GM18526 (cell line): Measurements from ENCODE around the gene CDK7.

ENCODE experiments used
- POLR2A ChIP-seq: IDR thresholded peaks from 3 replicates; pipeline ENCODE4 v1.6.1; 2011; ENCODE audit not compliant: insufficient read length; ENCODE audit errors: extremely low read depth

The CDK7 gene

DNA sequence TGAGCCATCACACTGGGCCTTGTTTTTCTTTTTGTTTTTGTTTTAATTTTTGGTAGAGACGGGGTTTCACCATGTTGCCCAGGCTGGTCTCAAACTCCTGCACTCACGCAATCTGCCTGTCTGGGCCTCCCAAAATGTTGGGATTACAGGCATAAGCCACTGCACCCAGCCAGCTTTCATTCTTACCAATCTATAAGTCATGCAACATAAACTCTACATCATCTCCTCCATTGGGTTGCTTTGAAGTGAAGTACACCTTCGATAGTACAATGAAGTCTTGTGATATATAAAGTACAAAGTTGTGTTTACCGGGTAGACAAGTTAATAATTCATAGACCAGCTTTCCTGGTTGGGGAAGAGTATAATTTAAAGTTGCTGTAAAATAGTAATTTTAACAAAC, 8.8 kb upstream of the CDK7 start:
- no peak for TF ChIP-seq POLR2A

DNA sequence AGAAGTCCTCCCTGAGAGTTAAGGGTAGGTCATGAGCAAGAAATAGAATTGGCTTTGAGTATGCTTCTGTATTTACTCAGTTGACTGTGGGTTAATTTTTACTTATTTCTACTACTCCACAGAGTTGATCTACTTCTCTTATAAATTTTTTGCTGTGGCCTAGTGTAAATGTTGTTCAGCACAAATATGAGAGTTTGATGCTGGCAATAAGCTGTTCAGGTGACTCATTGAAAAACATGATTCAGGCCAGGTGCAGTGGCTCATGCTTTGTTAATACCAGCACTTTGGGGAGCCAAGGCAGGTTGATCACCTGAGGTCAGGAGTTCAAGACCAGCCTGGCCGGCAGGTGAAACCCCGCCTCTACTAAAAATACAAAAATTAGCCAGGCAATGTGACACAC, 4.5 kb upstream of the CDK7 start:
- TF ChIP-seq POLR2A = no peak

DNA sequence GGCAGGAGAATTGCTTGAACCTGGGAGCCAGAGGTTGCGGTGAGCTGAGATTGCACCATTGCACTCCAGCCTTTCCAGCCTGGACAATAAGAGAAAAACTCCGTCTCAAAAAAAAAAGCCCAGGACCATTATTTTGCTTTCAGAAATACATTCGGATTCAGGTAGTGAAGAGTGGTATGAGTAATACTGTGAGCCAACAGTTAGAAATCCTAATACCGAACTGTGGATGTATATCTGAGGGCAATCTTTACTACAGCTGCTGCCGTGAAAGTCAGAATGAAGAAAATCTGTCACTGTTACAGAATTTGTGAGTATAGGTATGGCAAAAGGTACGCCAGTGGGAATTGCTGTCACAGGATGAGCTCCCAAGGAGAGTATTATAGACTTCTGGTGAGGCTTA, 3.4 kb upstream of the CDK7 start:
- TF ChIP-seq POLR2A = no peak

DNA sequence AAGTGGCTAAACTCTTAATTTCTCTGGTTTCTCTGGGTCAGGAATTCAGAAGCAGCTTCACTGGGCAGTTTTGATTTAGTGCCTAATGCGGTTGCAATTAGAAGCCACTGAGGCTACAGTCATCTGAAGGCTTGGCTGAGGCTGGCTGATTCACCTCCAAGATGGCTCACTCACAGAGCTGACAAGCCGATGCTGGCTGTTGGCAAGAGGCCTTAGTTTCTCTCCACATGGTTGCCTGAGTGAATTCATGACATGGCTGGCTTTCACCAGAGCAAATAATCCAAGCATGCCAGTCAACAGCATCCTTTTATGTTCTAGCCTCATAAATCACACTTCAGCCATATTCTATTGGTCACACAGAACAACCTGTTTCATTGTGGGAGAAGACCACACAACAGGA, 2.8 kb upstream of the CDK7 start:
- TF ChIP-seq POLR2A = no peak

DNA sequence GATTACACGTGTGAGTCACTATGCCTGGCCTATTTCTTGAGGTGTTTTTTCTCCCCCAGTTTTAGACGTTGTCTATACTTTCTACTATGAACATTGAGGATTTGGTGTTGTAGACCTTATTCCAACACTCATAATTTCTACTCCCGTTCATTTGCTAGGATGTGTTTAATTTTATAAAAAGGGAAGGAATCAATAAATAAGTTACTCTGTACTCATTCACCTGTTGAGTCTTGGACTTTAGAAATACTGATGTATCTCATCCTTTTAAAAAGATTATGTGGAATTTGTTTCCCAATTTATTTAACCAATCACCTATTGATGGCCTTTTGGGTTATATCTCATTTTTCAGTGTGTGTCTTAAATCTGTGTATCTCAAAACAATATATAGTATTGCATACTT, 3.2 kb downstream of the CDK7 start:
- TF ChIP-seq POLR2A = no peak

DNA sequence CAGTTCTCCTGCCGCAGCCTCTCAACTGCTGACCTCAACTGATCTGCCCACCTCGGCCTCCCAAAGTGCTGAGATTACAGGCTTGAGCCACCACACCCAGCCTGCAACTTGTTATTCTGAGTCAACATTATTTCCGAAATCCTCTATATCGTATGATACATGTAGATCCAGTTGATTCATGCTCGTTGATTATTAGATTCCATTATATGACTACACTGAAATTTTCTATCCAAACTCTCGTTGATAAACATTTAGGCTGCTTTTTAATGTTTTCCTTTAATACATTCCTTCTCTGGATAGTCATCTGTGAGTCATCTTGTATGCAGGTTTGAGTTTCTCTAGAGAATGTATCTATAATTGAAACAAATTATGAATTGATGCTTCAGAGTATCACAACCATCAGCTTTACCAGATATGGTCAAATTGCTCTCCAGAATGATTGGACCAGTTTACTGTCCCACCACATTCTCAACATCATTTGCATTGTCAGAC, 4.1 kb downstream of the CDK7 start:
- no peak for TF ChIP-seq POLR2A

DNA sequence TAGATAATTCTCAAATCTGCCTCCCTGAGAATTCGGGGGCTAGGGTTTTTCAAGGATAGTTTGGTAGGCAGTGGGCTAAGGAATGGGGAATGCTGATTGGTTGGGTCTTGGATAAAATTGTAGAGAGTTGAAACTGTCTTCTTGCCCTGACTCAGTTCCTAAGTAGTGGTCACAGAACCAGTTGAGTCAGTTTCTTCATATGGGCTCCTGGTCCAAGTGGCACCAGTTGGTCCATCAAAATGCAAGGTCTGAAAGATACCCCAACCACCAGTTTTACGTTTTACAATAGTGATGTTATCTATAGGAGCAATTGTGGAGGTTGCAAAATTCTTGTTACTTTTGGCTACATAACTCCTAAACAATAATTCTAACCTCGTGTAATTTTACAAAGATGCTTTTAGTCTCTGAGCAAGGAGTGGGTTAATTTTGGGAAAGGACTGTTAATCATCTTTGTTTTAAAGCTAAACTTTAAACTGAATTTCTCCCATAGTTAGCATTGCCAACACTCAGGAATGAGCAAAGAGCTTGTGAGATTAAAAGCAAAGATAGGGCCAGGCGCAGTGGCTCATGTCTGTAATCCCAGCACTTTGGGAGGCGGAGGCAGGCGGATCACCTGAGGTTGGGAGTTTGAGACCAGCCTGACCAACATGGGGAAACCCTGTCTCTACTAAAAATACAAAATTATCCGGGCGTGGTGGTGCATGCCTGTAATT, 7.7 kb downstream of the CDK7 start:
- TF ChIP-seq POLR2A = no peak

DNA sequence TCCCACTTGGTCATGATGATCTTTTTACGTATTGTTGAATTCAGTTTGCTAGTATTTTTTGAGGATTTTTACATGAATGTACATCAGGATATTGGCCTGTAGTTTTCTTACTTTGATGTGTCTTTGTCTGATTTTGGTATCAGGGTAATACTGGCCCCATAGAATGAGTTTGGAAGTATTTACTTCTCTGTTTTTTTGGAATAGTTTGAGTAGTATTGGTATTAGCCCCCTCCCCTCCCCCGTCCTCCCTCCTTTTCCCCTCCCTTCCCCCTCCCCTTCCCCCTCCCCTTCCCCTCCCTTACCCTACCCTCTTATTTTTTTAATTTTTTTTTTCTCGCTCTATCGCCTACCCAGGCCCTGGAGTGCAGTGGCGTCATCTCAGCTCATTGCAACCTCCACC, 10.3 kb downstream of the CDK7 start:
- TF ChIP-seq POLR2A = no peak

DNA sequence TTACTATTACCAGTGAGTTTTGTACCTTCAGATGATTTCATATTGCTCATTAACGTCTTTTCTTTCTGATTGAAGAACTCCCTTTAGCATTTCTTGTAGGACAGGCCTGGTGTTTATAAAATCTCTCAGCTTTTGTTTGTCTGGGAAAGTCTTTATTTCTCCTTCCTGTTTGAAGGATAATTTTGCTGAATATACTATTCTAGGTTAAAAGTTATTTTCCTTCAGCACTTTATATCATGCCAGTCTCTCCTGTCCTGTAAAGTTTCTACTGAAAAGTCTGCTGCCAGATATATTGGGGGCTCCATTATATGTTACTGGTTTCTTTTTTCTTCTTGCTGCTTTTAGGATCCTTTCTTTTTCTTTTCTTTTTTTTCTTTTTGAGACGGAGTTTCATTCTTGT, 13.3 kb downstream of the CDK7 start:
- TF ChIP-seq POLR2A = no peak

DNA sequence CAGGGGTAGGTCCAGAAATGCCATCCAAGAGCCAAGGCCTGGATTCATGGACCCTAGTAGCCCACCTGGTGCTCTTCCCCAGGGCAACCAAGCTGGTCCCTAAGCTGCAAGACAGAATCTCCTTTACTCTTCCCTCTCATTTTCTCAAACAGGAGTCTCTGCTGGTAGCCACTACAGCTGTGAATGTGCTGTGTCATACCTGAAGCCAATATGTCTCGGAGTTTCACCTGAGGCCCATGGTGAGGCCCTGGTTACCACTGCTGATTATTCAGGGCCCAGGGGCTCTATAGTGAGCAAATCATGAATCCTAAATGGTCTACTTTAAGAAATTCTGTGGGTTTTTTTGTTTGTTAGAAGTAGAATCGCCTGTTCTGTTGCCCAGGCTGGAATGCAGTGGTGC, 15.9 kb downstream of the CDK7 start:
- no peak for TF ChIP-seq POLR2A

DNA sequence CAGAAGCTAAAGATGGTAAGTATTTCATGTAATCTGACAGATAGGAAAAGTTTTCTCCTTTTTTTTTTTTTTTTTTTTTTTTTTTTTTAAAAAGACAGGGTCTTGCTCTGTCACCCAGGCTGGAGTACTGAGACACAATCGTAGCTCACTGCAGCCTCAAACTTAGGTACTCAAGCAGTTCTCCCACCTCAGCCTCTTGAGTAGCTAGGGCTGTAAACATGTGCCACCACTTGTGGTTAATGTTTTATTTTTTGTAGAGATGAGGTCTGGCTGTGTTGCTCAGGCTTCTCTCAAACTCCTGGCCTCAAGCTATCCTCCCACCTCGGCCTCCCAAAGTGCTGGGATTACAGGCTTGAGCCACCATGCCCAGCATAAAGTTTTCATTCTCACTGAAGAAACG, 17.8 kb downstream of the CDK7 start:
- no peak for TF ChIP-seq POLR2A

DNA sequence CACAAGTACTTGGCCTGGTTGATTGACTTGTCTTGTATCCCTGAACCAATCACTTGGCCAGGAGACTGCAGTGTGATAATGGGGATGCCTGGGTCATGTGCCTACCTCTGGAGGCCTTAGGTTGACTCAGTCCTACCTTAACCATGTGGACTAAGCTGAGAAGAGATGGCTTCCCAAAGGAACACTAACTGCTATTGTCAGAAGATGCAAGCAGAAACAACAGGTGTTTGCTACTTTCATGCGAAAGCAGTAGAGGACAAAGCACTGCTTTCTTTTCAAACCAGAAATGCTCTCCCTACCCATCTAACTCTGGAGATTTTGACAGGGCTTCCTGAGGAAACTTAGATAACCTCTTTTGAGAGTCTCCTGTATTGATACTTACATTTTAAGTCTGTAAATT, 22.9 kb downstream of the CDK7 start:
- no peak for TF ChIP-seq POLR2A

DNA sequence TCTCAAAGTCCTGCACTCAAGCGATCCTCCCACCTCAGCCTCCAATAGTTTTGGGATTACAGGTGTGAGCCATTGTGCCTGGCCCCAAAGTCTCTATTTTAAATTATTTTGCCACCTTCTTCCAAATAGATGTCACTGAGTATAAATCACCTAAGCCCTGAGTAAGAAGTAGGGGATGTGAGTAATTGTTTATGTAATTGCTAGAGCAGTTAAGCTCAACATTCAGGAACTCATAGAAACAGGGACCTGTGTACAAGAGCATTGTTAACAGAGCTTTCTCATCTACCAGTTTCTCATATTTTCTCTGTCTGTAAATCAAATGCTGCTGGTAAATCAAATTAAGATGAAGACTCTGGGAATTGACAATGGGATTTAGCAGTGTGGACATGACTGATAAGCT, 26.3 kb downstream of the CDK7 start:
- no peak for TF ChIP-seq POLR2A

DNA sequence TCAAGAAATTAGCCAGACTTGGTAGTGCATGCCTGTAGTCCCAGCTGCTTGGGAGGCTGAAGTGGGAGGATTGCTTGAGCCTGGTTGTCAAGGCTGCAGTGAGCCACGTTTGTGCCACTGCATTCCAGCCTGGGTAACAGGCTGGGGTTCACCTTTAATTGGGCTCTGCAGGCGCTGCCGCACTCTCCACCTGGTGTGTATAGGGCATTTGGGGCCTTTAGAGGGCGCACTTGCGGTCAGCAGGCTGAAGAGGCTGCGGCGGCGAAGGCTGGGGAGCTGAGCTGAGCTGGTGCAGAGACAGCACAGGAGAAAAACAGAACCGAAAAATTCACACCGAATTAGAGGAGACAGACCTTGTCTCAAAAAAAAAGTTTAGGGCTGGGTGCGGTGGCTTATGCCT, 31.2 kb downstream of the CDK7 start:
- no peak for TF ChIP-seq POLR2A

DNA sequence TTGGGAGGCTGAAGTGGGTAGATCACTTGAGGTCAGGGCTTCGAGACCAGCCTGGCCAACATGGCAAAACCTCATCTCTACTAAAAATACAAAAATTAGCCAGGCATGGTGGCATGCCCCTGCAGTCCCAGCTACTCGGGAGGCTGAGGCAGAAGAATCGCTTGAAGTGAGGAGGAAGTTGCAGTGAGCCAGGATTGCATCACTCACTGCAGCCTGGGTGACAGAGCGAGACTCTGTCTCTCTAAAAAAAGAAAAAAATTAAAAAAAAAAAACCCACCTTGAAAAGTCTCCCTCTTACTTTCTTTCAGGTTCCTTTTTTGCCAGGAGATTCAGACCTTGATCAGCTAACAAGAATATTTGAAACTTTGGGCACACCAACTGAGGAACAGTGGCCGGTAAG, 34.2 kb downstream of the CDK7 start:
- no peak for TF ChIP-seq POLR2A

DNA sequence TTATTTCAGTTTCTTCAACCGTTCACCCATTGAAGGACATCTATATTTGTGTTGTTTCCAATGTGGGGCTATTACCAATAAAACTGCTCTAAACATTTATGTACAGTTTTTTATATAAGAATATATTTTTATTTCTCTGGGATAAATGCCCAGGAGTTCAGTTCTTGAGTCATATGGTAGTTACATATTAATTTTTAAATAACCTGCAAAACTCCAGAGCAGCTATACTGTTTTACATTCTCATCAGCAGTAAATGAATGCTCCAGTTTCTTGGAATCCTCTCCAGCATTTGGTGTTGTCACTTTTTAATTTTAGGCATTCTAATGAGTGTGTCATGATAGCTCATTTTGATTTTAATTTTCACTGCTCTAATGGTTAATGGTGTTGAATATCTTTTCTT, 36.2 kb downstream of the CDK7 start:
- no peak for TF ChIP-seq POLR2A

DNA sequence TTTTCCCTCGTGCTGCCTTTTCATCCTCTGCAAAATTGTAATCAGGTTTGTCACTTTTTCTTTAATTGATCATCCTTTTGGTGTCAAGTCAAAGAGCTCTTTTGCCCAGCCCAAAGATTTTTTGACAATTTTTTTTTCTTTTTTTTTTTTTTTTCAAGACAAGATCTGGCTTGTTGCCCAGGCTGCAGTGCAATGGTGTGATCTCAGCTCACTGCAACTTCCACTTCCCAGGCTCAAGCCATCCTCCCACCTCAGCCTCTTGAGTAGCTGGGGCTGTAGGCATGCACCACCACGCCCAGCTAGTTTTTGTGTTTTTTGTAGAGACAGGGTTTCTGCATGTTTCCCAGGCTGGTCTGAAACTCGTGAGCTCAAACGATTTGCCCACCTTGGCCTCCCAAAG, 36.7 kb downstream of the CDK7 start:
- TF ChIP-seq POLR2A = no peak
